ENCODE measurements around the gene ISM2. TPM values are rescaled to one million over a fixed set of nuclear protein-coding genes. Genes with fewer than 3 reads are reported as not detected.

The ISM2 gene
- total and polyA plus RNA-seq, 9 of the 15 experiments (the other 6 are each of a cell fraction or from before 2014, with no cell fraction given), result 0.08 to 0.11 TPM; not detected in 7

- H3K27me3 ChIP-seq (ENCODE audit: control insufficient read depth in 2 of 2, insufficient read depth in 2 of 2, low read length in 2 of 2), result no peaks in the 10 kb centered on the region
- peaks cover 5% of the 10 kb centered on the region for H3K9me1 ChIP-seq (ENCODE audit: control insufficient read depth, insufficient read depth, low read length)
- 0 out of 2 replicates have a peak, but pooled peaks cover 8% of the 10 kb centered on the region for H4K20me1 ChIP-seq (replicated peaks; ENCODE audit: control insufficient read depth, insufficient read depth, low read length)
- BruUV-seq (replicated peaks), result no TSS peak
- POLR2A ChIA-PET, result no interaction called here
- WGBS (ENCODE audit: insufficient coverage, low coverage, missing lambda C conversion rate), result 38% methylated on average over 2 of the region's 2 CpGs
- H3K27ac ChIP-seq (ENCODE audit: extremely low read depth, low read depth, low read length), result no peak overlapping the region
- peaks cover 20% of the 10 kb centered on the region for H3K36me3 ChIP-seq (ENCODE audit: control insufficient read depth, insufficient read depth, low read length)
- peak overlapping the region; percentile 10; the same call in 1 of the 2 replicates for H3K4me2 ChIP-seq (ENCODE audit: insufficient read depth, low read length)
- peak overlapping the region; percentile 96; the same call in 1 of the 2 replicates for H3K4me3 ChIP-seq
- CTCF ChIA-PET (ENCODE audit: low intra/inter-chr PET ratio), result no interaction called here
- H2AFZ ChIP-seq (ENCODE audit: low read depth, low read length), result no peak overlapping the region
- intact Hi-C loops (cut with micrococcal nuclease), result loop anchor here (2.0 to 5.0 kb wide), 5 partner anchors 49 to 191 kb away; partner anchors contain the start of genes SAMD15, SPTLC2 and TMED8
- H3K9ac ChIP-seq (ENCODE audit: insufficient read depth in 1 of 2, low read depth in 2 of 2, low read length in 2 of 2), result peak overlapping the region in 1 of 2 experiments; percentile 98; a peak in 1 of 4 replicates
- in situ Hi-C loops (cut with MboI), result no loop called here
- FAIRE-seq (no peak), DNase-seq (ENCODE audit: extremely low read depth in 1 of 4, low spot score in 3 of 4) (no peak), ATAC-seq (no peak)
- H3K79me2 ChIP-seq (ENCODE audit: control insufficient read depth, insufficient read depth, low read length), result peaks cover 44% of the 10 kb centered on the region
- H3K4me1 ChIP-seq (replicated peaks in 1 of 2; ENCODE audit: control insufficient read depth in 2 of 2, insufficient read depth in 2 of 2, low read length in 2 of 2), result peaks cover 7 to 11% of the 10 kb centered on the region in 2 experiments; a peak in 3 of 5 replicates
- H3K9me3 ChIP-seq (replicated peaks; ENCODE audit: control insufficient read depth, insufficient read depth, low read depth, low read length), result no peaks in the 10 kb centered on the region
- TF ChIP-seq NBN (IDR thresholded peaks at IDR 0.05; ENCODE audit: low read depth) (no peak), KDM1A (IDR thresholded peaks at IDR 0.05) (peak in 1 of 2 experiments; percentile 23; a peak in 1 of 4 replicates), PKNOX1 (IDR thresholded peaks at IDR 0.05) (peak; percentile 65), MEIS2 (IDR thresholded peaks at IDR 0.05; ENCODE audit: partially characterized antibody) (peak; percentile 48), ZC3H11A (IDR thresholded peaks at IDR 0.05; ENCODE audit: low read depth, low read length) (no peak), RHOXF2B (CRISPR knock-in tag; conservative IDR thresholded peaks at IDR 0.05) (no peak), BCOR (IDR thresholded peaks at IDR 0.05) (peak; percentile 33; the same call in 1 of the 2 replicates), CREB3 (tag; conservative IDR thresholded peaks at IDR 0.05; ENCODE audit: low read depth) (no peak), ZNF75A (CRISPR knock-in tag; IDR thresholded peaks at IDR 0.05) (no peak), MTA3 (IDR thresholded peaks at IDR 0.05; ENCODE audit: borderline replicate concordance) (no peak), CGGBP1 (CRISPR knock-in tag; IDR thresholded peaks at IDR 0.05) (no peak), KLF16 (IDR thresholded peaks at IDR 0.05) (no peak), DLX4 (CRISPR knock-in tag; IDR thresholded peaks at IDR 0.05) (no peak), DMBX1 (CRISPR knock-in tag; IDR thresholded peaks at IDR 0.05; ENCODE audit: borderline replicate concordance) (no peak), ATF6 (CRISPR knock-in tag; IDR thresholded peaks at IDR 0.05) (no peak), MYC (IDR thresholded peaks at IDR 0.05; ENCODE audit: low read depth, low read length) (no peak), MYC (CRISPR knock-in tag; IDR thresholded peaks at IDR 0.05; ENCODE audit: borderline replicate concordance, low read depth) (no peak), ADNP (tag; IDR thresholded peaks at IDR 0.05) (0 out of 2 replicates have a peak, but pooled peaks have one; percentile 43)
These were observed 42.5 kb downstream of the ISM2 start for GRCh38 chr14:77455966-77456640.
